HepG2 (cell line): ENCODE measurements around the gene NEDD8. TPM values are rescaled to one million over a fixed set of nuclear protein-coding genes. Genes with fewer than 3 reads are reported as not detected.
A peak's percentile ranks its signal among the peaks of the same experiment; 100 is the strongest.

Source experiments
- ATAC-seq: fragments of 200-7000 bp; cut with Tn5 transposase; 3 replicates; pipeline ENCODE4 v1.9.1; 2020; ENCODE audit warnings: mild to moderate bottlenecking, moderate library complexity
- BruUV-seq: library from RNA; stranded (reverse); fragments of 400-500 nt; replicated peaks from 2 replicates; lab custom pipeline; 2021; lab: Mats Ljungman, UMichigan
- CTCF ChIA-PET: fragments of 300-600 bp; formaldehyde crosslinking; extraction: SDS; loops from one replicate; lab custom pipeline; 2021; ENCODE audit warnings: low total read pairs, inconsistent platforms, low intra/inter-chr PET ratio; lab: Yijun Ruan, JAX
- POLR2A ChIA-PET: fragments of 350-600 bp; sonication (Branson Sonifier 250); formaldehyde crosslinking; loops from one replicate; lab custom pipeline; 2020; ENCODE audit warnings: antibody characterized with exemption, inconsistent platforms; lab: Yijun Ruan, JAX
- DNase-seq: peaks from one replicate; pipeline ENCODE4 v3.0.0-alpha.2; 2015; ENCODE audit warnings: low spot score
- FAIRE-seq: peaks from 3 replicates; lab custom pipeline; 2011; peaks lifted over from hg19 to GRCh38; lab: Jason Lieb, UNC
- H2AFZ ChIP-seq: one replicate; pipeline ENCODE4 v1.6.1; 2011; ENCODE audit warnings: low read length, inconsistent platforms
- H3K27ac ChIP-seq: fragments of 300-600 bp; 3 replicates; pipeline ENCODE4 v1.8.0; 2011; ENCODE audit warnings: mixed run types, mild to moderate bottlenecking, mixed read lengths, low read length, inconsistent platforms; ENCODE audit not compliant: insufficient read depth; ENCODE audit errors: extremely low read length
- H3K27me3 ChIP-seq, 2 experiments: fragments of 200-600 bp in 1 of 2; 2 replicates in 1 of 2; 3 replicates in 1 of 2; pipeline versions ENCODE4 v1.6.0 to v1.8.0; 2011; ENCODE audit warnings: low read length in 2 of 2, mild to moderate bottlenecking in 2 of 2, moderate library complexity in 2 of 2, inconsistent platforms in 1 of 2; ENCODE audit not compliant: insufficient read depth in 2 of 2, control insufficient read depth in 1 of 2
- H3K36me3 ChIP-seq, 2 experiments: fragments of 200-600 bp in 1 of 2; replicated peaks in 1 of 2; 2 replicates in 1 of 2; 3 replicates in 1 of 2; pipeline versions ENCODE4 v1.5.1 to v1.8.0; 2011; ENCODE audit warnings: low read length in 2 of 2, inconsistent platforms in 1 of 2; ENCODE audit not compliant: insufficient read depth in 2 of 2, control insufficient read depth in 1 of 2
- H3K4me1 ChIP-seq: 2 replicates; pipeline ENCODE4 v1.5.1; 2012; ENCODE audit warnings: low read length, inconsistent platforms; ENCODE audit not compliant: insufficient read depth
- H3K4me2 ChIP-seq: 2 replicates; pipeline ENCODE4 v1.6.0; 2011; ENCODE audit warnings: low read depth, low read length, inconsistent platforms
- H3K4me3 ChIP-seq, 3 experiments: fragments of 200-600 bp in 1 of 3; sonication (generic), shearing (Covaris generic) in 1 of 3; replicated peaks in 1 of 3; 2 replicates each; pipeline ENCODE4 v1.5.1; 2011 to 2016; ENCODE audit warnings: low read length in 3 of 3, inconsistent platforms in 2 of 3, low read depth in 2 of 3, mild to moderate bottlenecking in 2 of 3, control low read depth in 1 of 3, mixed read lengths in 1 of 3; ENCODE audit not compliant: insufficient read depth in 1 of 3
- H3K79me2 ChIP-seq: one replicate; pipeline ENCODE4 v1.6.1; 2011; ENCODE audit warnings: low read length, inconsistent platforms; ENCODE audit not compliant: insufficient read depth
- H3K9ac ChIP-seq: 2 replicates; pipeline ENCODE4 v1.6.0; 2011; ENCODE audit warnings: mild to moderate bottlenecking, low read depth, low read length, inconsistent platforms; ENCODE audit not compliant: insufficient read depth
- H3K9me3 ChIP-seq: 2 replicates; pipeline ENCODE4 v1.5.1; 2012; ENCODE audit warnings: mild to moderate bottlenecking, low read length
- H4K20me1 ChIP-seq: 2 replicates; pipeline ENCODE4 v1.6.0; 2011; ENCODE audit warnings: inconsistent platforms, mild to moderate bottlenecking, low read length, moderate library complexity; ENCODE audit not compliant: insufficient read depth
- AKAP8 ChIP-seq: sonication (generic); formaldehyde crosslinking; IDR thresholded peaks from 2 replicates; pipeline ENCODE4 v1.5.1; 2020; ENCODE audit warnings: mild to moderate bottlenecking, missing genetic modification reagents
- ELF4 ChIP-seq: sonication (generic); formaldehyde crosslinking; IDR thresholded peaks from 2 replicates; pipeline ENCODE4 v1.5.0; 2020; ENCODE audit warnings: missing genetic modification reagents, mild to moderate bottlenecking, moderate library complexity, borderline replicate concordance
- KLF13 ChIP-seq: sonication (generic); formaldehyde crosslinking; IDR thresholded peaks from 2 replicates; pipeline ENCODE4 v1.4.0; 2020; ENCODE audit warnings: mild to moderate bottlenecking, missing genetic modification reagents
- MEIS1 ChIP-seq: sonication (generic); formaldehyde crosslinking; IDR thresholded peaks from 2 replicates; pipeline ENCODE4 v1.9.0; 2021; ENCODE audit warnings: mild to moderate bottlenecking, missing genetic modification reagents, moderate library complexity, borderline replicate concordance
- MTA1 ChIP-seq: sonication (generic); formaldehyde crosslinking; IDR thresholded peaks from 2 replicates; pipeline ENCODE4 v1.4.0; 2020; ENCODE audit warnings: missing genetic modification reagents, mild to moderate bottlenecking, borderline replicate concordance
- MYC ChIP-seq: sonication (generic); formaldehyde crosslinking; IDR thresholded peaks from 2 replicates; pipeline ENCODE4 v1.9.0; 2021; ENCODE audit warnings: missing genetic modification reagents, borderline replicate concordance
- RCOR2 ChIP-seq: IDR thresholded peaks from 2 replicates; pipeline ENCODE4 v1.6.1; 2016; ENCODE audit warnings: missing biosample characterization, missing genetic modification reagents
- SCMH1 ChIP-seq: sonication (generic); formaldehyde crosslinking; IDR thresholded peaks from 2 replicates; pipeline ENCODE4 v1.9.0; 2021; ENCODE audit warnings: missing genetic modification reagents, mild to moderate bottlenecking, borderline replicate concordance
- SETDB1 ChIP-seq: sonication (generic); formaldehyde crosslinking; IDR thresholded peaks from 2 replicates; pipeline ENCODE4 v1.5.1; 2020; ENCODE audit warnings: missing genetic modification reagents, mild to moderate bottlenecking, borderline replicate concordance
- ZNF160 ChIP-seq: sonication (generic); formaldehyde crosslinking; IDR thresholded peaks from 2 replicates; pipeline ENCODE4 v1.8.0; 2022; ENCODE audit warnings: mild to moderate bottlenecking, inconsistent platforms, missing genetic modification reagents
- ZNF225 ChIP-seq: sonication (generic); formaldehyde crosslinking; IDR thresholded peaks from 2 replicates; pipeline ENCODE4 v1.4.0; 2020; ENCODE audit warnings: mild to moderate bottlenecking, missing genetic modification reagents
- ZNF230 ChIP-seq: sonication (generic); formaldehyde crosslinking; IDR thresholded peaks from 2 replicates; pipeline ENCODE4 v1.4.0; 2020; ENCODE audit warnings: mild to moderate bottlenecking, missing genetic modification reagents
- ZNF235 ChIP-seq: sonication (generic); formaldehyde crosslinking; IDR thresholded peaks from 2 replicates; pipeline ENCODE4 v1.8.1; 2023; ENCODE audit warnings: mild to moderate bottlenecking, missing genetic modification reagents, borderline replicate concordance
- ZNF703 ChIP-seq: sonication (generic); formaldehyde crosslinking; IDR thresholded peaks from 2 replicates; pipeline ENCODE4 v1.5.1; 2020; ENCODE audit warnings: missing genetic modification reagents, mild to moderate bottlenecking, moderate library complexity, borderline replicate concordance
- WGBS: methylation state at CpG from one replicate; pipeline ENCODE4 v1.1.6; 2017; ENCODE audit warnings: low lambda C conversion rate; 5-methylcytosine and 5-hydroxymethylcytosine counted together
- in situ Hi-C: cut with HindIII; loops from 2 replicates; pipeline ENCODE4 v1.10.0; 2017; ENCODE audit warnings: low pct_unique_long_range_greater_than_20kb; ENCODE audit not compliant: extremely low pct_ligation_motif_present
- intact Hi-C: fragments of 100-400 bp; cut with micrococcal nuclease; formaldehyde crosslinking; loops from one replicate; pipeline ENCODE4 v1.10.0; 2022; ENCODE audit not compliant: unreplicated experiment
- polyA plus RNA-seq, 8 experiments: library from polyadenylated mRNA; depleted of rRNA in 3 of 8; stranded (reverse) in 7 of 8; unstranded in 1 of 8; fragments of >200 nt; fragmentation: Illumina TruSeq in 4 of 8; extraction: Trizol in 4 of 8; gene quantifications; 2 replicates each; pipeline versions ENCODE4 v1.2.1 to v1.2.3, GENCODE V29; 2011 to 2016; ENCODE audit warnings: low read depth in 4 of 8, missing spikeins in 1 of 8, mixed read lengths in 1 of 8; ENCODE audit not compliant: insufficient read depth in 1 of 8
- total RNA-seq, 5 experiments: library from RNA; depleted of rRNA; stranded (reverse); fragments of >200 nt; fragmentation: Illumina TruSeq; extraction: Trizol; gene quantifications; 2 replicates each; pipeline ENCODE4 v1.2.3, GENCODE V29; 2016; ENCODE audit warnings: low read depth in 1 of 5
- TF ChIP-seq, protein P1 (sequence below): sonication (generic); formaldehyde crosslinking; IDR thresholded peaks from 2 replicates; pipeline ENCODE4 v1.8.0; 2022; ENCODE audit warnings: missing genetic modification reagents, mild to moderate bottlenecking, borderline replicate concordance

NEDD8 gene
- total and polyA plus RNA-seq, 2 of the 13 experiments (the other 11 are each of a cell fraction or from before 2014, with no cell fraction given): 535 to 713 TPM

DNA sequence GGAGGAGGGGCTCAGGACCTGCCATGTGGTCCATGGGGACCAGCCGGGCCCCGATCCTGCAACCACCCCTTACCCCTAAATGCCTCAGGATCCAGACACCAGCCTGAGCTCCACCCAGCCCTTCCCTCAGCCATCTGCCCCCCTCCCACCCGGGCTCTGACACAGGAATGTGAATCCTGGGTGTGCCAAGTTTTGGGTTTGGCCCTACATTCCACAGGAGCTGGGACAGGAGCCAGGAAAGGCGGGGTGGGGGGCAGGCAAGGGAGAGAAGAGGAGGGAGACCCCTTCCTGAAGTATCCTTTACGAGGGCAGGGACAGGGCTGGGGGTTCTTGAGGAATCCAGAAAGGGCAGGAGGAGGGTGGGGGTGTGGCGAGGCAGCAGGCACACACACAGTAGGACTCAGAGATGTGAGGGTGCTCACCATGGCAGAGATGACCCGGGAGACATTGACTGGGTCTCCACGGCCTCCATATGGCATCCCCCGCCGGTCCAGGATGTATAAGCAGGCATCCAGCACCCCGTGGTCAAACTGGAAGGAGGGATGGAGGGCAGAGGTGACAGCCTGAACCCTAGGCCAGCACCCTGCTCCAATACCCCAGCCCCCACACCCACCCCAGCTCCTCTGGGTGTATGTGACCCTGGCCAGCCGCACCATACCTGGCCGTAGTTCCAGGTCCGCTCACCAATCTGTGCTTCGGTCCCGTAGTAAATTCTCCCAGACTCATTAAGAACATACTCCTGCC is 27.3 kb upstream of the NEDD8 start:
- DNase-seq: no peak
- in situ Hi-C loops: no loop called here
- BruUV-seq: no TSS peak
- Histone ChIP-seq H3K9me3 (no peaks in the 10 kb centered on the region), H3K4me2 (no peak overlapping the region), H3K4me3 (no peak overlapping the region), H3K79me2 (no peaks in the 10 kb centered on the region), H3K27ac (no peak overlapping the region), H4K20me1 (no peaks in the 10 kb centered on the region), H2AFZ (no peak overlapping the region), H3K27me3 (no peaks in the 10 kb centered on the region), H3K36me3 (peaks cover 0 to 1% of the 10 kb centered on the region in 2 experiments; a peak in 1 of 5 replicates), H3K9ac (no peak overlapping the region), H3K4me1 (peaks cover 33% of the 10 kb centered on the region)
- 90% methylated on average over 16 of the region's 16 CpGs for WGBS
- ChIA-PET CTCF (no interaction called here), POLR2A (interaction anchor here (0.9 to 13.2 kb wide), 2 partner anchors 10 to 170 kb away, joined by 3 to 254 read pairs; partner anchors contain the start of genes CBLN3, KHNYN and RABGGTA)
- ATAC-seq: no peak
- intact Hi-C loops: no loop called here
- peak; percentile 28 for FAIRE-seq
- TF ChIP-seq MTA1 (CRISPR knock-in tag) (0 out of 2 replicates have a peak, but pooled peaks have one; percentile 8), ELF4 (no peak), MYC (CRISPR knock-in tag) (no peak), AKAP8 (no peak; the same call in 1 of the 2 replicates), RCOR2 (CRISPR knock-in tag) (no peak), SCMH1 (no peak), MEIS1 (CRISPR knock-in tag) (no peak), ZNF235 (no peak), ZNF230 (0 out of 2 replicates have a peak, but pooled peaks have one; percentile 2), ZNF160 (CRISPR knock-in tag) (no peak), ZNF703 (CRISPR knock-in tag) (no peak), SETDB1 (CRISPR knock-in tag) (no peak), KLF13 (0 out of 2 replicates have a peak, but pooled peaks have one; percentile 49), ZNF225 (0 out of 2 replicates have a peak, but pooled peaks have one; percentile 34)
- TF ChIP-seq, protein P1, sequence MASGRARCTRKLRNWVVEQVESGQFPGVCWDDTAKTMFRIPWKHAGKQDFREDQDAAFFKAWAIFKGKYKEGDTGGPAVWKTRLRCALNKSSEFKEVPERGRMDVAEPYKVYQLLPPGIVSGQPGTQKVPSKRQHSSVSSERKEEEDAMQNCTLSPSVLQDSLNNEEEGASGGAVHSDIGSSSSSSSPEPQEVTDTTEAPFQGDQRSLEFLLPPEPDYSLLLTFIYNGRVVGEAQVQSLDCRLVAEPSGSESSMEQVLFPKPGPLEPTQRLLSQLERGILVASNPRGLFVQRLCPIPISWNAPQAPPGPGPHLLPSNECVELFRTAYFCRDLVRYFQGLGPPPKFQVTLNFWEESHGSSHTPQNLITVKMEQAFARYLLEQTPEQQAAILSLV: no peak
